Activated naive CD8-positive, alpha-beta T cell treated with anti-CD3 and anti-CD28 coated beads, Interleukin-2, amount 10 ng/mL, durations not matched to agents 7 days and 5 days (primary cell): ENCODE results near the gene BET1L. TPM values are rescaled to one million over a fixed set of nuclear protein-coding genes. Genes with fewer than 3 reads are reported as not detected.

Experiments
- ATAC-seq: fragments of 150-1000 bp; cut with Tn5 transposase; one replicate; pipeline ENCODE4 v1.10.0; 2021; ENCODE audit warnings: low read depth, moderate library complexity
- POLR2A ChIA-PET: fragments of 350-600 bp; sonication (Branson Sonifier 250); formaldehyde crosslinking; loops from one replicate; lab custom pipeline; 2021; ENCODE audit warnings: antibody characterized with exemption; lab: Charles Lee
- DNase-seq: peaks from one replicate; pipeline ENCODE4 v3.0.0; 2021
- H3K27ac Mint-ChIP-seq: one replicate; pipeline ENCODE4 v1.8.0; 2022; ENCODE audit warnings: mild to moderate bottlenecking, mixed read lengths
- H3K27me3 Mint-ChIP-seq: one replicate; pipeline ENCODE4 v1.8.0; 2022; ENCODE audit warnings: mild to moderate bottlenecking, moderate library complexity, mixed read lengths
- H3K36me3 Mint-ChIP-seq: one replicate; pipeline ENCODE4 v1.8.0; 2021; ENCODE audit warnings: mild to moderate bottlenecking, mixed read lengths
- H3K4me1 Mint-ChIP-seq: one replicate; pipeline ENCODE4 v1.8.0; 2021; ENCODE audit warnings: mixed read lengths
- H3K4me3 Mint-ChIP-seq: one replicate; pipeline ENCODE4 v1.8.0; 2022; ENCODE audit warnings: mild to moderate bottlenecking, moderate library complexity, mixed read lengths
- H3K9me3 Mint-ChIP-seq: one replicate; pipeline ENCODE4 v1.8.0; 2021; ENCODE audit warnings: mixed read lengths
- total RNA-seq, 2 experiments: library from RNA; stranded (reverse); gene quantifications; one replicate each; pipeline ENCODE4 v1.2.3, GENCODE V29; 2021

The BET1L gene, protein sequence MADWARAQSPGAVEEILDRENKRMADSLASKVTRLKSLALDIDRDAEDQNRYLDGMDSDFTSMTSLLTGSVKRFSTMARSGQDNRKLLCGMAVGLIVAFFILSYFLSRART
- total RNA-seq: 10 to 100 TPM; 56.9 to 61.9 TPM

DNA sequence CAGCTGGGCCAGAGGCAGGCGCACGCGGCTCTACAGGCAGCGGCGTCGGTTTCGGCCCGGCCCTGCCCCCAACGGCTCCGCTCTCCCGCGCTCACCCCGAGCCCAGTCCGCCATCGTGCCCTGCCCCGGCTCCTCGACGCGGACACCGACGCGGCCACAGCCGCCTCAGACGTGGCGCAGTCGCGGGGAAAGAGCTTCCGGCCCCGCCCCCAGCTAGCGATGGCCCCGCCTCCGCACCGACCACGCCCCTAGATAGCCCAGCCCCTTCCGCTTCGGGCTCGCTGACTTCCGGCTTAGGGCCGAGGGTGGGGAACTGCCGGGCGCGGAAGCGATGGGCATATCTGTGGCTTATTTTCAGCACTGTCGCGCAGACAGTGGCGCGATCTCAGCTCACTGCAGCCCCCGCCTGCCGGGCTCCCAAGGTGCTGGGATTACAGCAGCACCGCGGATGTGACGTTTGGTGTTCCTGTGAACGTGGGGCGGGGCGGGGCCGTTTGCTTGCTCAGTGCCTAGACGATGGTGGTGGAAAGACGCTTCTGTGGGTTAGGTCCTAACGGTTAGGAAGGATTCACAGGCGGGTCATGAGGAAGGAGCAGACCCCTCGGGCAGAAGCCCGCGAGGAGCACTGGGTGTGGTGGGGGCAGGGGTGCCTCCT, at the start of gene BET1L, which contains the start of gene RIC8A:
Gene BET1L, minus strand, starts transcription at position 192 of the 655 bp plus-strand sequence. Its CDS starts 78 bp downstream, at position 114.
Gene RIC8A, plus strand, starts transcription at position 501 of the 655 bp plus-strand sequence. CDS start 1,147 bp downstream, outside the sequence.
- DNase-seq (peak; percentile 98), ATAC-seq (peak; percentile 81)
- Mint-ChIP-seq H3K27ac (peak within 1 kb of the TSS; percentile 97), H3K4me3 (peak within 1 kb of the TSS; percentile 89), H3K36me3 (peaks cover 10% of the 10 kb centered on the region), H3K27me3 (no peaks in the 10 kb centered on the region), H3K4me1 (peaks cover 35% of the 10 kb centered on the region), H3K9me3 (no peaks in the 10 kb centered on the region)
- POLR2A ChIA-PET: interaction anchor here (0.5 to 4.4 kb wide), 31 partner anchors 9 to 599 kb away, joined by 3 to 44 read pairs (median 7); partner anchors contain the start of genes IFITM2, NLRP6, PGGHG and PSMD13

- ATAC-seq (no peak), DNase-seq (no peak)
- Mint-ChIP-seq H3K27me3 (peaks cover 3% of the 10 kb centered on the region), H3K9me3 (no peaks in the 10 kb centered on the region), H3K4me3 (no peak overlapping the region), H3K4me1 (peaks cover 6% of the 10 kb centered on the region), H3K27ac (no peak overlapping the region), H3K36me3 (peaks cover 6% of the 10 kb centered on the region)
- POLR2A ChIA-PET: no interaction called here
Observed at GRCh38 chr11:255816-256215, 48.6 kb upstream of the BET1L start.

DNA sequence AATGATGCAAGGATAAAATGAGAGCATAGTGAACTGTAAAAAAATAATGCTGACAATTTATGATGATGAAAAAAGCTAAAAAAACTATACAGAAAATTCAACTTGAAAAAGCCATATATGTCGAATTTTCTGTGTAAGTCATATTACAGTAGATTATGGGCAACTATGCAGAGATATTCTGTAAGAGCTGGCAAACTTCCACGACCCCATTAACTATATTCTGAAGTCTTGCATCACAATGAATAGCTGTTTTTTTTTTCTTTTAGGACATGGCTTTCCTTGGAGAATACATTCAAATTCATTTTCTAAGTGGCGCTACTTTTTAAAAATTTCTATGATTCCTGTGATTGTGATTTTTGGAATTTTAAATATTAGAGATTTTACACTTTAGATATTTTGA, 48.0 kb upstream of the BET1L start:
- Mint-ChIP-seq H3K27ac (no peak overlapping the region), H3K36me3 (peaks cover 6% of the 10 kb centered on the region), H3K4me1 (peaks cover 11% of the 10 kb centered on the region), H3K9me3 (no peaks in the 10 kb centered on the region), H3K27me3 (no peaks in the 10 kb centered on the region), H3K4me3 (no peak overlapping the region)
- DNase-seq (no peak), ATAC-seq (no peak)
- POLR2A ChIA-PET: no interaction called here

GRCh38 chr11:253886-254270, 46.7 kb upstream of the BET1L start:
- no peak overlapping the region for H3K27ac Mint-ChIP-seq
- POLR2A ChIA-PET: interaction anchor here (1.0 kb wide), 1 partner anchor 17 kb away, joined by 4 read pairs; the partner anchor contains the start of gene PSMD13
- H3K36me3 Mint-ChIP-seq: peaks cover 11% of the 10 kb centered on the region
- ATAC-seq (no peak), DNase-seq (no peak)
- no peak overlapping the region for H3K4me3 Mint-ChIP-seq
- H3K27me3 Mint-ChIP-seq: no peaks in the 10 kb centered on the region
- peaks cover 14% of the 10 kb centered on the region for H3K4me1 Mint-ChIP-seq
- H3K9me3 Mint-ChIP-seq: no peaks in the 10 kb centered on the region

GRCh38 chr11:253160-253885, 46.1 kb upstream of the BET1L start:
- no peak for DNase-seq
- no peak for ATAC-seq
- Mint-ChIP-seq H3K36me3 (peaks cover 13% of the 10 kb centered on the region), H3K4me1 (peaks cover 14% of the 10 kb centered on the region), H3K27ac (no peak overlapping the region), H3K27me3 (no peaks in the 10 kb centered on the region), H3K9me3 (no peaks in the 10 kb centered on the region), H3K4me3 (no peak overlapping the region)
- POLR2A ChIA-PET: interaction anchor here (1.0 to 3.3 kb wide), 2 partner anchors 16 to 35 kb away, joined by 4 to 43 read pairs; partner anchors contain the start of genes PGGHG and PSMD13

GRCh38 chr11:252666-253065, 45.5 kb upstream of the BET1L start:
- Mint-ChIP-seq H3K27ac (no peak overlapping the region), H3K9me3 (no peaks in the 10 kb centered on the region), H3K4me1 (peaks cover 14% of the 10 kb centered on the region), H3K4me3 (no peak overlapping the region), H3K27me3 (no peaks in the 10 kb centered on the region), H3K36me3 (peaks cover 17% of the 10 kb centered on the region)
- ATAC-seq (no peak), DNase-seq (no peak)
- POLR2A ChIA-PET: interaction anchor here (1.0 to 3.3 kb wide), 2 partner anchors 16 to 36 kb away, joined by 4 to 43 read pairs; partner anchors contain the start of genes PGGHG and PSMD13

GRCh38 chr11:251550-251949, 44.4 kb upstream of the BET1L start:
- no peak overlapping the region for H3K4me3 Mint-ChIP-seq
- H3K36me3 Mint-ChIP-seq: peaks cover 24% of the 10 kb centered on the region
- no peak for ATAC-seq
- no peak for DNase-seq
- POLR2A ChIA-PET: interaction anchor here (1.1 to 3.3 kb wide), 15 partner anchors 10 to 163 kb away, joined by 3 to 43 read pairs (median 8); partner anchors contain the start of genes BET1L, IFITM2, NLRP6 and PGGHG
- H3K27ac Mint-ChIP-seq: no peak overlapping the region
- no peaks in the 10 kb centered on the region for H3K27me3 Mint-ChIP-seq
- H3K4me1 Mint-ChIP-seq: peaks cover 14% of the 10 kb centered on the region
- no peaks in the 10 kb centered on the region for H3K9me3 Mint-ChIP-seq

- H3K27ac Mint-ChIP-seq: peak overlapping the region; percentile 82
- peak; percentile 83 for DNase-seq
- H3K36me3 Mint-ChIP-seq: peaks cover 29% of the 10 kb centered on the region
- no peaks in the 10 kb centered on the region for H3K27me3 Mint-ChIP-seq
- peaks cover 14% of the 10 kb centered on the region for H3K4me1 Mint-ChIP-seq
- no peaks in the 10 kb centered on the region for H3K9me3 Mint-ChIP-seq
- H3K4me3 Mint-ChIP-seq: peak overlapping the region; percentile 63
- peak; percentile 98 for ATAC-seq
- POLR2A ChIA-PET: interaction anchor here (0.9 to 3.3 kb wide), 20 partner anchors 10 to 164 kb away, joined by 3 to 43 read pairs (median 5); partner anchors contain the start of genes BET1L, IFITM2, NLRP6 and PGGHG
Observed at GRCh38 chr11:250740-251299, 43.6 kb upstream of the BET1L start.

DNA sequence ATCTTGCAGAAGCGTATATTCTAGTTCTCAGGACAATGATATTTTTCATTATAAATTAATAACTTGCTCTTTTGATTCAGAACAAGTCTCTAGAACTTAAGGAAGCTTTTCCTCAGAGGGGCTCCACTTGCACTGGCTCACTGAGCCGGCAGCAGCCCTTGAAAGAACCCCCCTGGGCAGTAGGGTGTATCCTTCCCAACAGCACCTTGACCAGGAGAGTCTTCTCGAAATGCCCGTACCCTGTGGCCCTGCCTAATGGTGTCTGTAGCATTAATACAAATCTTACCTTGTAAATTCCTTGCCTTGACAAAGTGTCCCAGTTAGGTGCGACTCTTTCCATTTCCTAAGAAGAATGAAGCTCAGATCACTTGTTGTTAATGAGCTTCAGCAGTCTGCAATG, 43.1 kb upstream of the BET1L start:
- Mint-ChIP-seq H3K4me1 (peaks cover 14% of the 10 kb centered on the region), H3K4me3 (no peak overlapping the region), H3K27me3 (no peaks in the 10 kb centered on the region), H3K9me3 (no peaks in the 10 kb centered on the region), H3K27ac (peak overlapping the region; percentile 82), H3K36me3 (peaks cover 31% of the 10 kb centered on the region)
- POLR2A ChIA-PET: interaction anchor here (0.9 to 3.3 kb wide), 20 partner anchors 11 to 165 kb away, joined by 3 to 43 read pairs (median 5); partner anchors contain the start of genes BET1L, IFITM2, NLRP6 and PGGHG
- DNase-seq: no peak
- ATAC-seq: peak; percentile 6

- Mint-ChIP-seq H3K27me3 (no peaks in the 10 kb centered on the region), H3K9me3 (no peaks in the 10 kb centered on the region), H3K27ac (peak overlapping the region; percentile 4), H3K36me3 (peaks cover 35% of the 10 kb centered on the region), H3K4me3 (no peak overlapping the region), H3K4me1 (peaks cover 14% of the 10 kb centered on the region)
- POLR2A ChIA-PET: interaction anchor here (1.1 to 1.2 kb wide), 3 partner anchors 12 to 56 kb away, joined by 3 to 6 read pairs (median 3); no protein-coding TSS in a partner anchor
- no peak for DNase-seq
- ATAC-seq: no peak
Observed at GRCh38 chr11:249062-249461, 41.9 kb upstream of the BET1L start.

GRCh38 chr11:244376-244775, 37.2 kb upstream of the BET1L start:
- Mint-ChIP-seq H3K9me3 (no peaks in the 10 kb centered on the region), H3K36me3 (peaks cover 49% of the 10 kb centered on the region), H3K27ac (peak overlapping the region; percentile 59), H3K4me3 (no peak overlapping the region), H3K4me1 (peaks cover 28% of the 10 kb centered on the region), H3K27me3 (no peaks in the 10 kb centered on the region)
- no peak for ATAC-seq
- POLR2A ChIA-PET: interaction anchor here (1.2 kb wide), 1 partner anchor 37 kb away, joined by 3 read pairs; no protein-coding TSS in a partner anchor
- no peak for DNase-seq

DNA sequence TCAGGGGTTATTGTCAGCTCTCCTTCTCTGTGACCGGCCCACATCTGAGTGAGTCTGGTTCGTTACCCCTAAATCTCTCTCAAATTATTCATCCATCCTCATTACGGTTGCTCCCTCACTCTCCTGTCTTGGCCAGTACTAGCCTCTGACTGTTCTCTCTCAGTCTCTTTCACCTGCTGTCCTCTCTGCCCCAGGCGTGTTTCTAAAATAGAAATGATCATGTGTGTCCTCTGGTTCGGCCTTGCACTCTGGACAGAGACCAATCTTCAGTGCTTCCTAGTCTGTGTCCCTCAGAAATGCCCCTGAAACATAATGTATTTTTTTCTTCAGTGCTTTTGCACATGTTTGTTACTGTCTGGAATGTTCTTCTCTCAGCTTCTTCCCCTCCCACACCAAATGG, 34.4 kb upstream of the BET1L start:
- peak overlapping the region; percentile 51 for H3K27ac Mint-ChIP-seq

More for the DNA sequence above, 34.4 kb upstream of the BET1L start:
- DNase-seq: no peak
- no peak for ATAC-seq
- Mint-ChIP-seq H3K36me3 (peaks cover 34% of the 10 kb centered on the region), H3K27me3 (no peaks in the 10 kb centered on the region), H3K4me1 (peaks cover 37% of the 10 kb centered on the region), H3K4me3 (no peak overlapping the region), H3K9me3 (no peaks in the 10 kb centered on the region)
- POLR2A ChIA-PET: no interaction called here
